ENCODE measurements around the gene MUCL1. TPM values are rescaled to one million over a fixed set of nuclear protein-coding genes. Genes with fewer than 3 reads are reported as not detected.
"Not testable (repeated sequence)": the region's sequence is repeated elsewhere in the genome, so short reads cannot be mapped to it uniquely, and the experiment has no call there.

Gene MUCL1
- total RNA-seq, 6 donors from 2014 or later = not detected

DNA sequence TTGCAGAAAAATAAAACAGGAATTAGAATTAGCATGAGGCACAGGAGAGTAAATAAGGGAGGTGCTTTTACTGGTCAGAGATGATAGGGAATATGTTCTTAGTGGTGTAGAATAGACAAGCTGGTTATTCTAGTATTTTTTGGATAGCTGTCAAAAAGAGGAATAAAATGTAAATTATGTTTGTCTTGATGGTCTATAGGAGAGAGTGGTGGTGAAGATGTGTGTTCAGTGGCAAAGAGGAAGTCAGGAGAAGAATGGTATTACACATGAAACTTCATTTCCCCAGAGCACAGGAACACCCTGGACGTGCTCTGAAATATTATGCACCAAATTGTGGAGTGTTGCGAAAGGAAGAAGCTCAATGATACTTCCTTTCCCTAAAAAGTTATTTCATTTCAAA lies 27.8 kb downstream of the MUCL1 start:
- Histone ChIP-seq H3K27me3 (no peaks in the 10 kb centered on the region), H3K4me3 (no peak overlapping the region), H3K9me3 (no peaks in the 10 kb centered on the region), H3K36me3 (no peaks in the 10 kb centered on the region), H3K4me1 (no peaks in the 10 kb centered on the region), H3K27ac (no peak overlapping the region)
- TF ChIP-seq POLR2A (IDR thresholded peaks at IDR 0.05) (no peak), EP300 (IDR thresholded peaks at IDR 0.05) (no peak), POLR2AphosphoS5 (IDR thresholded peaks at IDR 0.05) (no peak)
- TF ChIP-seq, protein P1, sequence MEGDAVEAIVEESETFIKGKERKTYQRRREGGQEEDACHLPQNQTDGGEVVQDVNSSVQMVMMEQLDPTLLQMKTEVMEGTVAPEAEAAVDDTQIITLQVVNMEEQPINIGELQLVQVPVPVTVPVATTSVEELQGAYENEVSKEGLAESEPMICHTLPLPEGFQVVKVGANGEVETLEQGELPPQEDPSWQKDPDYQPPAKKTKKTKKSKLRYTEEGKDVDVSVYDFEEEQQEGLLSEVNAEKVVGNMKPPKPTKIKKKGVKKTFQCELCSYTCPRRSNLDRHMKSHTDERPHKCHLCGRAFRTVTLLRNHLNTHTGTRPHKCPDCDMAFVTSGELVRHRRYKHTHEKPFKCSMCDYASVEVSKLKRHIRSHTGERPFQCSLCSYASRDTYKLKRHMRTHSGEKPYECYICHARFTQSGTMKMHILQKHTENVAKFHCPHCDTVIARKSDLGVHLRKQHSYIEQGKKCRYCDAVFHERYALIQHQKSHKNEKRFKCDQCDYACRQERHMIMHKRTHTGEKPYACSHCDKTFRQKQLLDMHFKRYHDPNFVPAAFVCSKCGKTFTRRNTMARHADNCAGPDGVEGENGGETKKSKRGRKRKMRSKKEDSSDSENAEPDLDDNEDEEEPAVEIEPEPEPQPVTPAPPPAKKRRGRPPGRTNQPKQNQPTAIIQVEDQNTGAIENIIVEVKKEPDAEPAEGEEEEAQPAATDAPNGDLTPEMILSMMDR (IDR thresholded peaks at IDR 0.05) = peak in 1 of 6 experiments; percentile 7
- DNase-seq = no peak
- 57 to 74% methylated on average over 2 of the region's 2 CpGs for WGBS, 2 donors
- ATAC-seq (ENCODE audit: low FRiP score in 2 of 2) = peak in 1 of 2 donors; percentile 80

DNA sequence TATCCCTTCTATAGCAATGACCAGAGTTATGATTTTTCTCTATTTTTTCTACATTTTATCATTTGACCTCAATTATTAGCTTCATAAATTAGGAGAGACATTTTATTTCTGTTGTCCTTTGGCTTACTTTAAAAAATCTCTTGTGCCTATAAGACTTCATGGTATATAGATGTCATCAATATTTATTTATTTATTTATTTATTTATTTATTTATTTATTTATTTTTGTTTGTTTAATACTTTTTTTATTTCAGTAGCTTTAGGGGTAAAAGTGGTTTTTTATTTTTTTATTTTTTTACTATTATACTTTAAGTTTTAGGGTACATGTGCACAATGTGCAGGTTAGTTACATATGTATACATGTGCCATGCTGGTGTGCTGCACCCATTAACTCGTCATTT lies 28.3 kb downstream of the MUCL1 start:
- WGBS, 2 donors = 69 to 91% methylated on average over 1 of the region's 1 CpG
- H3K9me3 ChIP-seq; H3K4me1 ChIP-seq; H3K4me3 ChIP-seq; H3K27me3 ChIP-seq; DNase-seq; ATAC-seq (ENCODE audit: low FRiP score in 2 of 2); H3K27ac ChIP-seq; H3K36me3 ChIP-seq: not testable (repeated sequence)

DNA sequence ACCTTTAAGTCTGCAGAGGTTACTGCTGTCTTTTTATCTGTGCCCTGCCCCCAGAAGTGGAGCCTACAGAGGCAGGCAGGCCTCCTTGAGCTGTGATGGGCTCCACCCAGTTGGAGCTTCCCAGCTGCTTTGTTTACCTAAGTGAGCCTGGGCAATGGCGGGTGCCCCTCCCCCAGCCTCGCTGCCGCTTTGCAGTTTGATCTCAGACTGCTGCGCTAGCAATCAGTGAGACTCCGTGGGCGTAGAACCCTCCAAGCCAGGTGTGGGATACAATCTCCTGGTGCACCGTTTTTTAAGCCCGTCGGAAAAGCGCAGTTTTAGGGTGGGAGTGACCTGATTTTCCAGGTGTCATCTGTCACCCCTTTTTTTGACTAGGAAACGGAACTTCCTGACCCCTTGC lies 34.1 kb downstream of the MUCL1 start:
- not testable (repeated sequence) for H3K9me3 ChIP-seq; H3K4me1 ChIP-seq; H3K4me3 ChIP-seq; ATAC-seq (ENCODE audit: low FRiP score in 2 of 2); H3K27me3 ChIP-seq; H3K36me3 ChIP-seq; H3K27ac ChIP-seq
- DNase-seq = peak in 1 of 2 donors; percentile 42
- 89 to 93% methylated on average over 8 to 11 of the region's 11 CpGs for WGBS, 2 donors

DNA sequence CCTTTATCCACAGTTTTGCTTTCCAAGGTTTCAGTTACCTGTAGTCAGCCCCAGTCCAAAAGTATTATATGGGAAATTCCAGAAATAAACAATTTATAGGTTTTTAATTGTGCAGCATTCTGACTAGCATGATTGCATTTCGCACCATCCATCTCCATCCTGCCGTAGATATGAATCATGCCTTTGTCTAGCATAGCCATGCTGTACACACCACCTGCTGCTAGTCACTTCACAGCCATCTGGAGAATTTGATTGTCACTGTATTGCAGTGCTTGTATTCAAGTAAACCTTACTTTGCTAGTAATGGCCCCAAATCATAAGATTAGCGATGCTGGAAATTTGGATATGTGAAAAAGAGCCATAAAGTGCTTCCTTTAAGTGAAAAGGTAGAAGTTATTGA lies 36.0 kb downstream of the MUCL1 start:
- ATAC-seq (ENCODE audit: low FRiP score in 2 of 2) = no peak
- Histone ChIP-seq H3K27me3 (no peaks in the 10 kb centered on the region), H3K4me1 (peaks cover 0 to 6% (median 0%) of the 10 kb centered on the region in 4 donors), H3K9me3 (no peaks in the 10 kb centered on the region), H3K36me3 (no peaks in the 10 kb centered on the region), H3K4me3 (no peak overlapping the region), H3K27ac (no peak overlapping the region)
- 97 to 98% methylated on average over 3 of the region's 3 CpGs for WGBS, 2 donors
- TF ChIP-seq, protein P1 (IDR thresholded peaks at IDR 0.05) = no peak
- TF ChIP-seq EP300 (IDR thresholded peaks at IDR 0.05) (no peak), POLR2AphosphoS5 (IDR thresholded peaks at IDR 0.05) (no peak), POLR2A (IDR thresholded peaks at IDR 0.05) (no peak)
- no peak for DNase-seq

DNA sequence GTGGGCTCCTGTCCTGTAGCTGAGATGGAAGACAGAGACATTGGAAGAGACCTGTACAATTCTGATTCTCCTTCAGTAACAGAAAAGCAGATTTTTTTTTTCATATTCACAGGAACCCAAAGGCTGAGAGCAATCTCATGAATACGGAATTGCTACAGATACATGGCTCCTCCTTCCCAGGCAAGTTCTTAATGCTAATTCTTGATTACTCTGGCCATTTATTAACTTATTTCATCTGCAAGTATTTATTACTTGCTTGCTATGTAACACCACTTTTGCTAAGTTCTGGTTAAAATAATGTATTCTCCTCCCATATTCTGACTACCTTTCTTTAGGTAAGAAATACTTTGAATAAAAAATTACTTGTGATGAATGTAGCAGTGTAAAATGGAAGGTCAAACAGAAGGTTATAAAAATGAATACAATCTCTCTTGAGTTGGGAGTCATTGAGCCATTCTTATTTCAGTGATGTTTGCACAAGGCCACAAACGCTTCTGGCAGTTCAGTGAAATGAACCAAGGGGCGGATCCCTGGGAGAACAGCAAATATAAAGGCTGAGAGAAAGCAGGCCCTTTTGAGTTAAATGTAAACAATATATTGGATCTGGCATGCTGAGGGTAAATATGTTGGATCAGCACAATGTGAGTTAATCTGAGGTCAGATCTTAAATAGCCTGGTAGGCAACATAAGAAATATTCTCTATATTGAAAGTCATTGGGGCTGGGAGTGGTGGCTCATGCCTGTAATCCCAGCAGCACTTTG lies 37.6 kb downstream of the MUCL1 start:
- Histone ChIP-seq H3K27me3 (no peaks in the 10 kb centered on the region), H3K27ac (no peak overlapping the region), H3K9me3 (no peaks in the 10 kb centered on the region), H3K4me3 (no peak overlapping the region), H3K4me1 (peaks cover 0 to 6% (median 0%) of the 10 kb centered on the region in 4 donors), H3K36me3 (no peaks in the 10 kb centered on the region)
- TF ChIP-seq, protein P1 (IDR thresholded peaks at IDR 0.05) = no peak
- TF ChIP-seq EP300 (IDR thresholded peaks at IDR 0.05) (no peak), POLR2AphosphoS5 (IDR thresholded peaks at IDR 0.05) (no peak), POLR2A (IDR thresholded peaks at IDR 0.05) (no peak)
- WGBS, 2 donors = 51 to 60% methylated on average over 3 of the region's 3 CpGs
- DNase-seq = peak in 1 of 2 donors; percentile 51
- peak; percentile 32 to 83 for ATAC-seq (ENCODE audit: low FRiP score in 2 of 2)

Other genes starting within 250 kb of the MUCL1 start
- gene LACRT, start 219.6 kb upstream of the MUCL1 start, total RNA-seq = not detected
- gene DCD, start 206.2 kb upstream of the MUCL1 start, total RNA-seq = not detected
- 10 to 100 TPM in 1 of 6 donors, 1 to 10 TPM in 5; 2.7 to 10.5 (median 4.3) TPM for gene TESPA1, start 130.2 kb downstream of the MUCL1 start, total RNA-seq
- not detected for gene NEUROD4, start 165.5 kb downstream of the MUCL1 start, total RNA-seq

Data from upper lobe of left lung (tissue), 6 donors.